Hepatocyte (in vitro differentiated cells): ENCODE data around the gene ZNF774. TPM values are rescaled to one million over a fixed set of nuclear protein-coding genes. Genes with fewer than 3 reads are reported as not detected.

ENCODE experiments used
- DNase-seq: peaks from one replicate; pipeline ENCODE4 v3.0.0-alpha.2; 2016; ENCODE audit warnings: low spot score
- H2AFZ ChIP-seq: fragments of 200-600 bp; sonication (generic); 2 replicates; pipeline ENCODE4 v1.6.0; 2016; ENCODE audit warnings: antibody characterized with exemption, mild to moderate bottlenecking
- H3K27ac ChIP-seq: fragments of 200-600 bp; sonication (generic); 2 replicates; pipeline ENCODE4 v1.5.1; 2016; ENCODE audit warnings: mild to moderate bottlenecking
- H3K27me3 ChIP-seq: fragments of 200-600 bp; sonication (generic); 2 replicates; pipeline ENCODE4 v1.6.1; 2016
- H3K36me3 ChIP-seq: fragments of 200-600 bp; sonication (generic); replicated peaks from 2 replicates; pipeline ENCODE4 v1.5.1; 2016; ENCODE audit warnings: low read depth; ENCODE audit not compliant: insufficient read depth
- H3K4me1 ChIP-seq: fragments of 200-600 bp; sonication (generic); 2 replicates; pipeline ENCODE4 v1.5.1; 2016; ENCODE audit warnings: mild to moderate bottlenecking, moderate library complexity; ENCODE audit not compliant: insufficient read depth
- H3K4me2 ChIP-seq: fragments of 200-600 bp; sonication (generic); 2 replicates; pipeline ENCODE4 v1.6.0; 2016
- H3K4me3 ChIP-seq: fragments of 200-600 bp; sonication (generic); 2 replicates; pipeline ENCODE4 v1.5.1; 2016; ENCODE audit warnings: mild to moderate bottlenecking
- H3K79me2 ChIP-seq: fragments of 200-600 bp; sonication (generic); 2 replicates; pipeline ENCODE4 v1.6.0; 2017; ENCODE audit warnings: mild to moderate bottlenecking
- H3K9me2 ChIP-seq: fragments of 200-600 bp; sonication (generic); replicated peaks from 2 replicates; pipeline ENCODE4 v1.6.0; 2017; ENCODE audit warnings: mild to moderate bottlenecking; ENCODE audit not compliant: insufficient read depth
- H3K9me3 ChIP-seq: fragments of 200-600 bp; sonication (generic); 2 replicates; pipeline ENCODE4 v1.5.1; 2016; ENCODE audit warnings: low read depth, mild to moderate bottlenecking
- H4K20me1 ChIP-seq: fragments of 200-600 bp; sonication (generic); 2 replicates; pipeline ENCODE4 v1.6.0; 2016; ENCODE audit warnings: mild to moderate bottlenecking; ENCODE audit not compliant: insufficient read depth, poor library complexity, severe bottlenecking
- CTCF ChIP-seq: fragments of 200-600 bp; sonication (generic); IDR thresholded peaks from 2 replicates; pipeline ENCODE4 v1.5.1; 2016; ENCODE audit warnings: antibody characterized with exemption, mild to moderate bottlenecking; ENCODE audit not compliant: poor library complexity
- EZH2 ChIP-seq: fragments of 200-600 bp; sonication (generic); IDR thresholded peaks from 2 replicates; pipeline ENCODE4 v1.6.1; 2016; ENCODE audit warnings: antibody characterized with exemption, mild to moderate bottlenecking, borderline replicate concordance
- EZH2phosphoT487 ChIP-seq: fragments of 200-600 bp; sonication (generic); IDR thresholded peaks from one replicate; pipeline ENCODE4 v1.6.1; 2018; ENCODE audit warnings: antibody characterized with exemption, mild to moderate bottlenecking, low read depth, moderate library complexity; ENCODE audit not compliant: unreplicated experiment, severe bottlenecking
- WGBS: methylation state at CpG from one replicate; pipeline ENCODE4 v1.1.6; 2016; ENCODE audit warnings: low lambda C conversion rate; ENCODE audit errors: missing lambda C conversion rate; 5-methylcytosine and 5-hydroxymethylcytosine counted together
- polyA plus RNA-seq: library from polyadenylated mRNA; unstranded; fragments of >200 nt; fragmentation: Nextera tagmentation; extraction: Ambion mirVana; gene quantifications from 2 replicates; pipeline ENCODE4 v1.2.1, GENCODE V29; 2016
- total RNA-seq: library from RNA; depleted of rRNA; stranded (reverse); fragments of >200 nt; gene quantifications from 2 replicates; pipeline ENCODE4 v1.2.3, GENCODE V29; 2014

The ZNF774 gene
- total and polyA plus RNA-seq, 2 experiments from 2014 or later: 2.1 to 2.3 TPM

GRCh38 chr15:90400759-90401314, 48.8 kb downstream of the ZNF774 start:
- Histone ChIP-seq H3K27ac (peak overlapping the region; percentile 92), H3K27me3 (no peaks in the 10 kb centered on the region), H3K9me2 (no peaks in the 10 kb centered on the region), H3K36me3 (no peaks in the 10 kb centered on the region), H4K20me1 (no peaks in the 10 kb centered on the region), H3K4me1 (peaks cover 33% of the 10 kb centered on the region), H3K4me3 (no peak overlapping the region), H3K4me2 (peak overlapping the region; percentile 63), H3K79me2 (peaks cover 97% of the 10 kb centered on the region), H2AFZ (no peak overlapping the region), H3K9me3 (no peaks in the 10 kb centered on the region)
- no peak for TF ChIP-seq CTCF
- no peak for TF ChIP-seq EZH2
- TF ChIP-seq EZH2phosphoT487: no peak
- peak; percentile 89 for DNase-seq
- WGBS: 21% methylated on average over 7 of the region's 7 CpGs

GRCh38 chr15:90401495-90401894, 49.4 kb downstream of the ZNF774 start:
- H2AFZ ChIP-seq: no peak overlapping the region
- peak overlapping the region; percentile 63 for H3K4me2 ChIP-seq
- peaks cover 33% of the 10 kb centered on the region for H3K4me1 ChIP-seq
- H3K9me3 ChIP-seq: no peaks in the 10 kb centered on the region
- H3K36me3 ChIP-seq: no peaks in the 10 kb centered on the region
- H3K4me3 ChIP-seq: no peak overlapping the region
- WGBS: 24% methylated on average over 1 of the region's 1 CpG
- TF ChIP-seq EZH2: no peak
- no peak for TF ChIP-seq CTCF
- no peak for TF ChIP-seq EZH2phosphoT487
- peak overlapping the region; percentile 92 for H3K27ac ChIP-seq
- no peaks in the 10 kb centered on the region for H3K27me3 ChIP-seq
- no peaks in the 10 kb centered on the region for H3K9me2 ChIP-seq
- H4K20me1 ChIP-seq: no peaks in the 10 kb centered on the region
- H3K79me2 ChIP-seq: peaks cover 97% of the 10 kb centered on the region
- DNase-seq: no peak

GRCh38 chr15:90402223-90402622, 50.1 kb downstream of the ZNF774 start:
- no peaks in the 10 kb centered on the region for H3K9me2 ChIP-seq
- no peak overlapping the region for H3K4me3 ChIP-seq
- peaks cover 97% of the 10 kb centered on the region for H3K79me2 ChIP-seq
- TF ChIP-seq CTCF (no peak), EZH2phosphoT487 (no peak), EZH2 (no peak)
- H3K4me2 ChIP-seq: peak overlapping the region; percentile 63
- peak overlapping the region; percentile 92 for H3K27ac ChIP-seq
- DNase-seq: peak; percentile 17
- no peaks in the 10 kb centered on the region for H3K27me3 ChIP-seq
- H3K4me1 ChIP-seq: peaks cover 33% of the 10 kb centered on the region
- H3K9me3 ChIP-seq: no peaks in the 10 kb centered on the region
- H4K20me1 ChIP-seq: no peaks in the 10 kb centered on the region
- H3K36me3 ChIP-seq: no peaks in the 10 kb centered on the region
- H2AFZ ChIP-seq: no peak overlapping the region
